ENCODE results near the gene CCDC6.
A peak's percentile ranks its signal among the peaks of the same experiment; 100 is the strongest.
"Not testable (repeated sequence)": the region's sequence is repeated elsewhere in the genome, so short reads cannot be mapped to it uniquely, and the experiment has no call there.

CCDC6 gene

GRCh38 chr10:59880971-59881510 is 25.3 kb downstream of the CCDC6 start:
- no peak for TF ChIP-seq CTCF (IDR thresholded peaks at IDR 0.05; ENCODE audit: low read depth, low read length)
- no peak overlapping the region for H3K4me3 ChIP-seq (ENCODE audit: low read depth, low read length)

- no peak overlapping the region for H3K4me3 ChIP-seq (ENCODE audit: low read depth, low read length)
- no peak for TF ChIP-seq CTCF (IDR thresholded peaks at IDR 0.05; ENCODE audit: low read depth, low read length)
Observed at GRCh38 chr10:59880019-59880717, 26.2 kb downstream of the CCDC6 start.

DNA sequence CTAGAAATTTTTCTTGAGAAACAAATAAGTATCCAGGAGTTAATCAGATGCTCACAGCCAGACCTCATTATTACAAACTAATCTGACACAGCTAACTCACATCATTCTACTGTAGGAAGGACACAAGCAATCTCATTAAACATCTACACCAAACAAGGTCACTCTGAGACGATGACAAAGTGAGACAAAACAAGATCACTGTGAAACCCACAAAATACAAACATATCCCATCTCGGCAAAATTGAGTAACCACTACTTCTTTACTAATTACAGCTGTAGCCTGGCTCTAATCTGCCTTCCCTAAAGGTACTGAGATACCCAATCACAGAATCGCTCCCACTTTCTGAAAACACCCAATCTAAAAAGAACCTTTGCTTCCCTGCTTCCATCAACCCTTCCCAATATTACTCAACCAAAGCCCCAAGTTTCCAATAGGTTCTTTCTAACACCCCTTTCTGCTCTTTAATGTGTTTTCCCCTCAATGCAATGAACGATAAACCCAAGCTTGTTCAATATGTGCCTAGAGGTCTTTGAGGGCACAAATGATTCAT is 26.9 kb downstream of the CCDC6 start:
- no peak for TF ChIP-seq CTCF (IDR thresholded peaks at IDR 0.05; ENCODE audit: low read depth, low read length)
- no peak overlapping the region for H3K4me3 ChIP-seq (ENCODE audit: low read depth, low read length)

DNA sequence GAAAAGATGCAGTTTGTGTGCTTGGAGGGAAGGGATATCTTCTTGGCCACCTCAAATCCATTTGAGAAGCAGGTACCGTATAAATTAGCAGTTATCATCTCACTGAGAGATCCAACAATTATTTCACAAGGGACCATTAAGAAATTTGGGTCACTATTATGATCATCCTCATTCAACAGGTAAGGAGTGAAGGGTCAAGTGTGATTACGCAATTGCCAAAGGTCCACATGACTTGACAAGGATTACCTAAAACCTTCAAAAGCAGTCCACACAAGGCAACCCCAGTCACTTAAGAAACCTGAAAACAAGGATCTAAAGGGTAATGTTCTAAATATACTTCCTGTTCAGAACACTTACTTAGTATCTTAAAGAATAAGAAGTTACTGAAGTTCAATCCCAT is 27.4 kb downstream of the CCDC6 start:
- H3K4me3 ChIP-seq (ENCODE audit: low read depth, low read length): no peak overlapping the region
- TF ChIP-seq CTCF (IDR thresholded peaks at IDR 0.05; ENCODE audit: low read depth, low read length): no peak

DNA sequence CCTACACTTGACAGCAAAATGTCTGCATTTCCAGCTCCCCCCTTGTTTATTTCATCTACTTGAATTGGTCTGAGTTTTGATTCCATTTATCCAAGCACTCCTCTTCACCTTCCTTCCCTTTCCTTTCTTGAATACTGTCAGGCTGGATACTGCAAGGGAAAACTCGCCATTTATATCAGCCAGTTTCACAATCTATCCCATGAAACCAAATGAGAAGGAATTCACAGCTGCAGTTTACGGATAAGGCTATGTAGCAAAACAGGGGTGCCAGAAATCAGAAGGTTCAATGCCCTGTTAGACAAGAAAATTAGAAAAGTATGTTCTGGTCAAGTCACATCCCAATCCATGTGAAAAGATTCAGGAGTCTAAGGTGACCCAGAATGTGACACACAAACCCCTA is 28.1 kb downstream of the CCDC6 start:
- no peak overlapping the region for H3K4me3 ChIP-seq (ENCODE audit: low read depth, low read length)
- no peak for TF ChIP-seq CTCF (IDR thresholded peaks at IDR 0.05; ENCODE audit: low read depth, low read length)

GRCh38 chr10:59877191-59877671 is 29.1 kb downstream of the CCDC6 start:
- no peak for TF ChIP-seq CTCF (IDR thresholded peaks at IDR 0.05; ENCODE audit: low read depth, low read length)
- H3K4me3 ChIP-seq (ENCODE audit: low read depth, low read length): 0 out of 2 replicates have a peak overlapping the region, but pooled peaks have one; percentile 1

GRCh38 chr10:59876695-59877094 is 29.7 kb downstream of the CCDC6 start:
- TF ChIP-seq CTCF (IDR thresholded peaks at IDR 0.05; ENCODE audit: low read depth, low read length): no peak
- no peak overlapping the region for H3K4me3 ChIP-seq (ENCODE audit: low read depth, low read length)

DNA sequence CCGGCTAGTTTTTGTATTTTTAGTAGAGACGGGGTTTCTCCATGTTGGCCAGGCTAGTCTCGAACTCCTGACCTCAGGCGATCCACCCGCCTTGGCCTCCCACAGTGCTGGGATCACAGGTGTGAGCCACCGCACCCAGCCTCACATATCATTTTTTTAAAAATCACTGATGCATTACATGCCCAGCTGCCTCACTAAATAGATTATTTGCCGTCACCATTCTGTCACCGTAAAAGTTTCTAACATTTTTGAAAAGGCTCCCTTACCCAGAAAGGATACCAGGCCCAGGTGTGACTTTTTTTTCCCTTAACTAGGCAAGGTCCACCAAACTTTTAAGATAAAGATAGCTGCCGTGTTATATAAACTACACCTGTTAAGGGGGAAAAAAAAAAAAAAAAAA is 30.1 kb downstream of the CCDC6 start:
- not testable (repeated sequence) for H3K4me3 ChIP-seq (ENCODE audit: low read depth, low read length)
